ENCODE results near the gene SLC25A25. TPM values are rescaled to one million over a fixed set of nuclear protein-coding genes. Genes with fewer than 3 reads are reported as not detected.
"Not testable (repeated sequence)": the region's sequence is repeated elsewhere in the genome, so short reads cannot be mapped to it uniquely, and the experiment has no call there.

The SLC25A25 gene
- total RNA-seq: 10 to 100 TPM; 22.9 to 35.2 TPM
- long read RNA-seq, donor 1, transcript SLC25A25-203 (10 exons, 3,431 nt): major isoform, 10 of 25 reads
- long read RNA-seq, donor 1, partial matches to known transcripts: 13 of 25 reads
- long read RNA-seq, donor 1, other reads (novel, unspliced or antisense): 1 of 25 reads
- long read RNA-seq, donor 2, transcript SLC25A25-203 (10 exons, 3,431 nt): major isoform, 12 of 59 reads
- long read RNA-seq, donor 2, transcript SLC25A25-201 (10 exons, 3,474 nt): minor isoform, 11 of 59 reads
- long read RNA-seq, donor 2, partial matches to known transcripts: 33 of 59 reads
- long read RNA-seq, donor 2, other reads (novel, unspliced or antisense): 3 of 59 reads

GRCh38 chr9:128067645-128068385 is at the start of gene SLC25A25:
SLC25A25 (plus strand) TSS chr9:128068232; CDS start chr9:128068320, 88 bp downstream.
- intact Hi-C loops (cut with DNase I): no loop called here
- peak; percentile 100 for DNase-seq (ENCODE audit: low spot score)

- intact Hi-C loops (cut with DNase I): no loop called here
- no peak for DNase-seq (ENCODE audit: low spot score)
Observed at GRCh38 chr9:128020692-128021091, 47.3 kb upstream of the SLC25A25 start.

- DNase-seq (ENCODE audit: low spot score): no peak
- intact Hi-C loops (cut with DNase I): no loop called here
Observed at GRCh38 chr9:128021098-128021497, 46.9 kb upstream of the SLC25A25 start.

- DNase-seq (ENCODE audit: low spot score): no peak
- intact Hi-C loops (cut with DNase I): no loop called here
Observed at GRCh38 chr9:128022886-128023285, 45.1 kb upstream of the SLC25A25 start.

- DNase-seq (ENCODE audit: low spot score); intact Hi-C loops (cut with DNase I): not testable (repeated sequence)
Observed at GRCh38 chr9:128023671-128024070, 44.4 kb upstream of the SLC25A25 start.

GRCh38 chr9:128024761-128025308 is 43.2 kb upstream of the SLC25A25 start:
- intact Hi-C loops (cut with DNase I): no loop called here
- no peak for DNase-seq (ENCODE audit: low spot score)

GRCh38 chr9:128025736-128026135 is 42.3 kb upstream of the SLC25A25 start:
- intact Hi-C loops (cut with DNase I): no loop called here
- DNase-seq (ENCODE audit: low spot score): no peak

- intact Hi-C loops (cut with DNase I): no loop called here
- no peak for DNase-seq (ENCODE audit: low spot score)
Observed at GRCh38 chr9:128026255-128026772, 41.7 kb upstream of the SLC25A25 start.

- intact Hi-C loops (cut with DNase I): no loop called here
- DNase-seq (ENCODE audit: low spot score): no peak
Observed at GRCh38 chr9:128026773-128027541, 41.1 kb upstream of the SLC25A25 start.

GRCh38 chr9:128027705-128028104 is 40.3 kb upstream of the SLC25A25 start:
- no peak for DNase-seq (ENCODE audit: low spot score)
- intact Hi-C loops (cut with DNase I): no loop called here

- intact Hi-C loops (cut with DNase I): loop anchor here (2.0 to 5.0 kb wide), 2 partner anchors 91 kb away; no protein-coding TSS in a partner anchor
- DNase-seq (ENCODE audit: low spot score): no peak
Observed at GRCh38 chr9:128033609-128034008, 34.4 kb upstream of the SLC25A25 start.

GRCh38 chr9:128034821-128035652 is 33.0 kb upstream of the SLC25A25 start:
- intact Hi-C loops (cut with DNase I): loop anchor here (2.0 to 5.0 kb wide), 2 partner anchors 92 to 93 kb away; no protein-coding TSS in a partner anchor
- peak; percentile 87 for DNase-seq (ENCODE audit: low spot score)

- intact Hi-C loops (cut with DNase I); DNase-seq (ENCODE audit: low spot score): not testable (repeated sequence)
Observed at GRCh38 chr9:128036522-128036921, 31.5 kb upstream of the SLC25A25 start.

- intact Hi-C loops (cut with DNase I); DNase-seq (ENCODE audit: low spot score): not testable (repeated sequence)
Observed at GRCh38 chr9:128040783-128041182, 27.2 kb upstream of the SLC25A25 start.

- intact Hi-C loops (cut with DNase I): no loop called here
- DNase-seq (ENCODE audit: low spot score): no peak
Observed at GRCh38 chr9:128042043-128042442, 26.0 kb upstream of the SLC25A25 start.

- intact Hi-C loops (cut with DNase I): no loop called here
- no peak for DNase-seq (ENCODE audit: low spot score)
Observed at GRCh38 chr9:128043467-128043868, 24.6 kb upstream of the SLC25A25 start.

GRCh38 chr9:128045409-128045808 is 22.6 kb upstream of the SLC25A25 start:
- not testable (repeated sequence) for DNase-seq (ENCODE audit: low spot score)

GRCh38 chr9:128045831-128046230 is 22.2 kb upstream of the SLC25A25 start:
- no peak for DNase-seq (ENCODE audit: low spot score)
- intact Hi-C loops (cut with DNase I): no loop called here

More at GRCh38 chr9:128045409-128045808, 22.6 kb upstream of the SLC25A25 start:
- intact Hi-C loops (cut with DNase I): not testable (repeated sequence)

Measured in posterior vena cava (tissue), 2 donors.